AG04450 (cell line): ENCODE measurements around the gene NPAS3. TPM values are rescaled to one million over a fixed set of nuclear protein-coding genes. Genes with fewer than 3 reads are reported as not detected.

Experiments used
- CTCF ChIA-PET: fragments of 300-600, 350-600 bp; formaldehyde crosslinking; extraction: SDS; loops from one replicate; lab custom pipeline; 2022; ENCODE audit warnings: antibody characterized with exemption, inconsistent platforms; lab: Charles Lee
- POLR2A ChIA-PET: fragments of 350-600 bp; formaldehyde crosslinking; extraction: SDS; loops from one replicate; lab custom pipeline; 2021; ENCODE audit warnings: antibody characterized with exemption, inconsistent platforms; lab: Yijun Ruan, JAX
- DNase-seq: peaks from one replicate; pipeline ENCODE4 v3.0.0-alpha.2; 2011; ENCODE audit warnings: low read depth, low spot score
- H3K27ac ChIP-seq: one replicate; pipeline ENCODE4 v1.5.1; 2012; ENCODE audit warnings: low read depth, low read length, control low read depth
- H3K27me3 ChIP-seq: one replicate; pipeline ENCODE4 v1.6.0; 2012; ENCODE audit warnings: low read length; ENCODE audit not compliant: control insufficient read depth, insufficient read depth
- H3K4me3 ChIP-seq: 2 replicates; pipeline ENCODE4 v1.5.1; 2011; ENCODE audit warnings: mild to moderate bottlenecking, low read depth, low read length, control low read depth
- H3K9me3 ChIP-seq: 2 replicates; pipeline ENCODE4 v1.5.1; 2012; ENCODE audit warnings: low read length; ENCODE audit not compliant: control insufficient read depth, insufficient read depth
- polyA plus RNA-seq: library from polyadenylated mRNA; depleted of rRNA; stranded (reverse); fragments of >200 nt; gene quantifications from 2 replicates; pipeline ENCODE4 v1.2.3, GENCODE V29; 2011
- TF ChIP-seq, protein P1 (sequence below): IDR thresholded peaks from 2 replicates; pipeline ENCODE4 v1.5.1; 2011; ENCODE audit warnings: low read depth, low read length, control low read depth, inconsistent platforms

The NPAS3 gene
- polyA plus RNA-seq, 1 experiment, result not detected

DNA sequence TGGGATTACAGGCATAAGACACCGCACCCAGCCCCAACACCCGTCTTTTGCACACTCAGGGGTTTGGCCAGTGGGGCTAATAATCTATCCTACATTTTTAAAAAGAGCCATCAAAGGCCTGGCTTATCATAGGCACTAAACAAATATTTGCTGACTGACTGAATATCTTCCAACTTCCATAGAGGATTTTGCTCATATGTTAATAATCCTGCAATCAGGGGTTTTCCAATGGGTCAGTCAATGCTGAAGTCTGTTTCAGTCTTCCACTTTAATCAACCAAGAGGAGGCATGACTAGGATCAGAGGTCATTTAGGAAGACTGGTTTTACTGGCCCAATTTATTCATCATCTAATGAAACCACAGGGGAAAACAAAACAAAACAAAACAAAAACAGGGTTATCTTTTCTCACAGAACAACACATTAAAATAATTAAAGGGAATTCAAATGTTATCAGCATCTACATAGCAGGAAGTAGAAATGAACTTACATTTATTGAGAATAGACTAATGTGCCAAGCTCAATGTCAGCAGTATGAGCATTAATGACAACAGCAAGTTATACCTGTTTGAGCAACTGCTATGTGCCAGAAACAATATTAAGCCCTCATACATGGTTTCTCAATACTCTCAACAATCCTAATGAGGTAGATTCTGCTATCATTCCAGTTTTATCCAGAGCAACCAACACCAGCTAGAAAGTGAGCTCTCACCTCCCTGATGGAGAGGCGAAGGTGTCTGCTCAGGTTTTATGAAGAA is 640.0 kb downstream of the NPAS3 start:
- TF ChIP-seq, protein P1, sequence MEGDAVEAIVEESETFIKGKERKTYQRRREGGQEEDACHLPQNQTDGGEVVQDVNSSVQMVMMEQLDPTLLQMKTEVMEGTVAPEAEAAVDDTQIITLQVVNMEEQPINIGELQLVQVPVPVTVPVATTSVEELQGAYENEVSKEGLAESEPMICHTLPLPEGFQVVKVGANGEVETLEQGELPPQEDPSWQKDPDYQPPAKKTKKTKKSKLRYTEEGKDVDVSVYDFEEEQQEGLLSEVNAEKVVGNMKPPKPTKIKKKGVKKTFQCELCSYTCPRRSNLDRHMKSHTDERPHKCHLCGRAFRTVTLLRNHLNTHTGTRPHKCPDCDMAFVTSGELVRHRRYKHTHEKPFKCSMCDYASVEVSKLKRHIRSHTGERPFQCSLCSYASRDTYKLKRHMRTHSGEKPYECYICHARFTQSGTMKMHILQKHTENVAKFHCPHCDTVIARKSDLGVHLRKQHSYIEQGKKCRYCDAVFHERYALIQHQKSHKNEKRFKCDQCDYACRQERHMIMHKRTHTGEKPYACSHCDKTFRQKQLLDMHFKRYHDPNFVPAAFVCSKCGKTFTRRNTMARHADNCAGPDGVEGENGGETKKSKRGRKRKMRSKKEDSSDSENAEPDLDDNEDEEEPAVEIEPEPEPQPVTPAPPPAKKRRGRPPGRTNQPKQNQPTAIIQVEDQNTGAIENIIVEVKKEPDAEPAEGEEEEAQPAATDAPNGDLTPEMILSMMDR, result no peak
- ChIA-PET POLR2A (no interaction called here), CTCF (no interaction called here)
- no peaks in the 10 kb centered on the region for H3K27me3 ChIP-seq
- H3K4me3 ChIP-seq, result no peak overlapping the region
- H3K9me3 ChIP-seq, result no peaks in the 10 kb centered on the region
- DNase-seq, result no peak
- no peak overlapping the region for H3K27ac ChIP-seq

DNA sequence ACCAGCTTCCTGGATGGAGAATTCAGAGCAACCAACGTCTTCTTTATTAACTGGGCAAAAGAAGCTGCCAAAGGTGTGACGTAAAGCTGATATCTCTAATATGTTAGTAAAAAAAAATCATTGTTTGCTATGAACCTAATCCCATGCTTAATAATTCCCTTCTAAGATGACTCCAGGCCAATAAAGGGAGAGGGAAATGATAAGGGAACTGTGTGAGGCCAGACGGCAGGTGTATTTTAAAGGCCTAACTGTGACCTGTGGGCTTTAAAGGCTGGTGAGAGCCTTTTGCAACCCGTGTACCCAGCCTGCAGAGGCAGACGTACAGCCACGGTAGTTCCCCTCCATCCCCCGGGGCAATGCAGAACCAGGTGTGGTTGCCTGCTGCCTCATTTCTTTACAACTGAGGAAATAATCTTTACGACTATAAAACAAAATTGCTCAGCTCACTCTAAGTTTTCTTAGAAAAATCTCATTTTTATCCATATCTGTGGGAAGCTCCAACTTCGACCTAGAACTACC is 641.6 kb downstream of the NPAS3 start:
- H3K27me3 ChIP-seq, result no peaks in the 10 kb centered on the region
- POLR2A ChIA-PET, result no interaction called here
- CTCF ChIA-PET, result no interaction called here
- DNase-seq, result no peak
- no peaks in the 10 kb centered on the region for H3K9me3 ChIP-seq
- H3K27ac ChIP-seq, result no peak overlapping the region
- no peak overlapping the region for H3K4me3 ChIP-seq
- TF ChIP-seq, protein P1, result no peak

DNA sequence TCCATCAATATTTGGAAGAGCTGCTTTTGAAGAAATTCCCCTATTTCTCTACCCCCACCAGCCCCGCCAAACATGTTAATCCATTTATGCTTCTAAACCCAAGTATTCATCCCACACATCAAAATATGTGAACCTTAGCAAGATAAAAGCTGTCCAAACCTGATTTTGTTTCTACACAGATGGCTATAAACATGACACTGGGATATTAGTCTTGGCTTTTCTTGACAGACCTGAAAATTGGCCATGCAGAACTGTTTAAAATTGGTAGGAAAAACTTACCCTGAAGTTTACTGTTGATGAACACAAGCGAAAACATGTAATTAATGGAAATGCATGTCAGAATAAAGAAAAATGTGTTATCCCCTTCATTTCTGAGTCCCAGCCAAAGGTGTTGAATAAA is 642.2 kb downstream of the NPAS3 start:
- TF ChIP-seq, protein P1, result no peak
- no peaks in the 10 kb centered on the region for H3K27me3 ChIP-seq
- no peak overlapping the region for H3K4me3 ChIP-seq
- no peaks in the 10 kb centered on the region for H3K9me3 ChIP-seq
- H3K27ac ChIP-seq, result no peak overlapping the region
- ChIA-PET CTCF (no interaction called here), POLR2A (no interaction called here)
- DNase-seq, result no peak

DNA sequence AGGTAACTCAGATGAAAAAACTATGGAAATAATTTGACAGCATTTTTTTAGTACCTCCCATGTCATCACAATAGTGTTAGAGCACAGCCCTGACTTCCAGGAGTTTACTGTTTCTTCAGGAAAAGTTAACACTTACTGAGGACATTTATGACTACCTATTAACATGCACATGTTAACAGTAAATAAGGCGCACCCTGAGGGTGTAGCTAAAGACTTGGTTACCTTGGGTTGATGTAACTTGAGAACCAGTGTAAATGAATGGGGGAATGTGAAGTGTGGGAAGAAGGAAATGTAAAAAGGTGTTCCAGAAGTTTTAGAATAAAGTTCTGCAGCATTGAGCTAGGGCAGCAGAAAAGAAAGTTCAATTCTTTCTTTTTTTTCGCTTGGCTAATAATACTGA is 646.0 kb downstream of the NPAS3 start:
- ChIA-PET CTCF (interaction anchor here (1.0 kb wide), 1 partner anchor 208 kb away, joined by 3 read pairs; no protein-coding TSS in a partner anchor), POLR2A (no interaction called here)
- H3K27ac ChIP-seq, result no peak overlapping the region

DNA sequence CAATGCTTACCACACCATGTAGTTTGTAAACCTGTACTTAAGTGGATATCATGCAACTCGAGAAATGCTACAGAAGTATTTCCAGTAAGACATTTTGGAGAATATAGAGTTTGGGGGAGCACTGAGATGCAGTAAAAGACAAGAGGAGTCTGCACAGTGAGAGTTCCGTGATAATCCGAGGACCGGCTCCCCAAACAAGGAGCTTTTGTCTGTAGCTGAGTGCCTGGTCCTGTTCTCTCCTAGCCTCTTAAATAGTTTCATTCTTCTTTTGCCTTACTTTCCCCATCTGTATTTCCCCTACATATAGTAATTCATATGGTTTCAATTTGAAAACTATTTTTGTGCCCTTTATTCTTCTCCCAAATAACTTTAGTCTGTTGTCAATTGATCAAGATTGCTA is 648.1 kb downstream of the NPAS3 start:
- H3K9me3 ChIP-seq, result no peaks in the 10 kb centered on the region
- no peak for DNase-seq
- POLR2A ChIA-PET, result no interaction called here
- TF ChIP-seq, protein P1, result no peak
- CTCF ChIA-PET, result no interaction called here
- no peak overlapping the region for H3K4me3 ChIP-seq
- no peaks in the 10 kb centered on the region for H3K27me3 ChIP-seq
- H3K27ac ChIP-seq, result no peak overlapping the region

More for the DNA sequence above, 646.0 kb downstream of the NPAS3 start:
- Histone ChIP-seq H3K9me3 (no peaks in the 10 kb centered on the region), H3K27me3 (no peaks in the 10 kb centered on the region), H3K4me3 (no peak overlapping the region)
- no peak for DNase-seq
- TF ChIP-seq, protein P1, result no peak
